ENCODE measurements around the gene DNAJA3.

GRCh38 chr16:4500272-4500671 is 74.6 kb downstream of the DNAJA3 start:
- TF ChIP-seq CTCF (IDR thresholded peaks at IDR 0.05; ENCODE audit: insufficient read depth, low read length, poor library complexity, severe bottlenecking) (no peak), EZH2phosphoT487 (conservative IDR thresholded peaks at IDR 0.05; ENCODE audit: low read length) (no peak)
